Measurements from ENCODE around the gene FBXO41. TPM values are rescaled to one million over a fixed set of nuclear protein-coding genes. Genes with fewer than 3 reads are reported as not detected.
A peak's percentile ranks its signal among the peaks of the same experiment; 100 is the strongest.

The FBXO41 gene
- total and polyA plus RNA-seq, 2 donors (not counting 3 experiments of a cell fraction or from before 2014, with no cell fraction given) = 0.88 to 1.5 TPM

DNA sequence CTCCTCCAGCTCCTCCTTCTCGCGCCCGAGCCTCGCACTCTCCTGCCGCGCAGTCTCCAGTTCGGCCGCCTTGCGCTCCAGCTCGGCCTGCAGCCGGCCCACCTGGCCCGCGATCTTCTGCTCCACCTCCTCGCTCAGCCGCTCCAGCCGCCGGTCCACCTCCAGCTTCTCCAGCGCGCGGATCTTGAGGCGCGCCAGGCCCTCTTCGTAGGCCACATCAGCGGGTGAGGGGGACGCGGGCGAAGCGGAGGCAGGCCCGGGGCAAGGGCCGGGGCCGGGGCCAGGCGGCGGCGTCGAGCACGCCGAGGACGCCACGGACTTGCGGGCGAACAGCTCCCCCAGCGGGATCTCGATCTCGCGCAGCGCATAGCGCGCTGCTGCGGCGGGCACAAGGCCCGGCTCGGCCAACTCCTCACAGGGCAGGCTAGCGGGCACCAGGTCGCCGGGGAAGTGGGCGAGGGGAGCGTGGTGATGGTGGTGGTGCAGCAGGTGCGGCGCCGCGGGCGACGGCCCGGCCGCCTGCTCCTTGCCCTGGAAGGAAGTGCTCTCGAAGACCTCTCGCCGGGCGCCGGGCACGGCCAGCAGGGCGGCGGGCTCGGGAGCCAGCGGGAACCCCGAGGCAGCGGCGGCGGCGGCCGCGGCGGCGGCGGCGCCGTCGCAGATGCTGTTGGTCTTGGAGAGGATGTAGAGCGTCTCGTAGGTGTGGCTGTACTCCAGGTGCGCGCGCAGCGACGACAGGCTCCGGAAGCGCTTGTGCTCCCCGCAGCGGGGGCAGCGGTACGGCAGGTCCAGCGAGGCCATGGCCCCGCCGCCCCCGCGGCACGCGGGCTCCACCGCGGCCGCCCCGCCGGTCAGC is 15.2 kb downstream of the FBXO41 start:
- Histone ChIP-seq H3K4me1 (ENCODE audit: control insufficient read depth, extremely low read depth, insufficient read depth, low read length) (no peaks in the 10 kb centered on the region), H2AFZ (ENCODE audit: low read depth, low read length) (no peak overlapping the region), H3K4me3 (replicated peaks in 1 of 3; ENCODE audit: insufficient read depth in 1 of 3, low read depth in 1 of 3, low read length in 3 of 3) (no peak overlapping the region), H4K20me1 (replicated peaks; ENCODE audit: control insufficient read depth, extremely low read depth, insufficient read depth, low read length) (no peaks in the 10 kb centered on the region), H3K27me3 (ENCODE audit: control insufficient read depth in 2 of 2, insufficient read depth in 2 of 2, low read length in 2 of 2) (peaks cover 43 to 48% of the 10 kb centered on the region in 2 experiments), H3K27ac (ENCODE audit: insufficient read depth, low read depth, low read length) (no peak overlapping the region), H3K79me2 (ENCODE audit: control insufficient read depth, insufficient read depth, low read length) (no peaks in the 10 kb centered on the region), H3K9ac (replicated peaks; ENCODE audit: extremely low read depth, insufficient read depth, low read length) (no peak overlapping the region), H3K9me1 (replicated peaks; ENCODE audit: control insufficient read depth, extremely low read depth, insufficient read depth, low read length) (no peaks in the 10 kb centered on the region), H3K36me3 (ENCODE audit: control insufficient read depth in 2 of 2, extremely low read depth in 1 of 2, insufficient read depth in 2 of 2, low read length in 2 of 2) (no peaks in the 10 kb centered on the region), H3K4me2 (ENCODE audit: insufficient read depth, low read length) (no peak overlapping the region), H3K9me3 (replicated peaks; ENCODE audit: control insufficient read depth, insufficient read depth, low read length) (no peaks in the 10 kb centered on the region)
- CTCF ChIA-PET = interaction anchor here (0.8 to 1.8 kb wide), 5 partner anchors 10 to 23 kb away, joined by 3 to 6 read pairs (median 4); no protein-coding TSS in a partner anchor
- intact Hi-C loops (cut with micrococcal nuclease) (no loop called here), dilution Hi-C loops (cut with MboI; ENCODE audit: extremely low pct_ligation_motif_present, low sequenced_read_pairs) (no loop called here)
- DNase-seq (ENCODE audit: low read depth, low spot score) (peak; percentile 15), FAIRE-seq (no peak)
- no TSS peak for BruUV-seq (replicated peaks)
- POLR2A ChIA-PET = no interaction called here
- no peak for TF ChIP-seq MYC (IDR thresholded peaks at IDR 0.05; ENCODE audit: low read depth, low read length)
- TF ChIP-seq EZH2 (IDR thresholded peaks at IDR 0.05; ENCODE audit: borderline replicate concordance, low read depth, low read length, severe bottlenecking) = peak; percentile 97
- TF ChIP-seq, protein P1, sequence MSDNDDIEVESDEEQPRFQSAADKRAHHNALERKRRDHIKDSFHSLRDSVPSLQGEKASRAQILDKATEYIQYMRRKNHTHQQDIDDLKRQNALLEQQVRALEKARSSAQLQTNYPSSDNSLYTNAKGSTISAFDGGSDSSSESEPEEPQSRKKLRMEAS (IDR thresholded peaks at IDR 0.05; ENCODE audit: insufficient read depth, insufficient read length) = no peak
- TF ChIP-seq POLR2AphosphoS5 (IDR thresholded peaks at IDR 0.05; ENCODE audit: insufficient read depth, low read depth, low read length) = no peak
- no peak for TF ChIP-seq FOS (IDR thresholded peaks at IDR 0.05; ENCODE audit: borderline replicate concordance, insufficient read depth, low read length)
- TF ChIP-seq POLR2A (IDR thresholded peaks at IDR 0.05; ENCODE audit: low read depth, low read length) = no peak
- TF ChIP-seq GATA2 (IDR thresholded peaks at IDR 0.05; ENCODE audit: insufficient read depth, insufficient read length, low read depth, low read length) = no peak
- TF ChIP-seq, protein P2, sequence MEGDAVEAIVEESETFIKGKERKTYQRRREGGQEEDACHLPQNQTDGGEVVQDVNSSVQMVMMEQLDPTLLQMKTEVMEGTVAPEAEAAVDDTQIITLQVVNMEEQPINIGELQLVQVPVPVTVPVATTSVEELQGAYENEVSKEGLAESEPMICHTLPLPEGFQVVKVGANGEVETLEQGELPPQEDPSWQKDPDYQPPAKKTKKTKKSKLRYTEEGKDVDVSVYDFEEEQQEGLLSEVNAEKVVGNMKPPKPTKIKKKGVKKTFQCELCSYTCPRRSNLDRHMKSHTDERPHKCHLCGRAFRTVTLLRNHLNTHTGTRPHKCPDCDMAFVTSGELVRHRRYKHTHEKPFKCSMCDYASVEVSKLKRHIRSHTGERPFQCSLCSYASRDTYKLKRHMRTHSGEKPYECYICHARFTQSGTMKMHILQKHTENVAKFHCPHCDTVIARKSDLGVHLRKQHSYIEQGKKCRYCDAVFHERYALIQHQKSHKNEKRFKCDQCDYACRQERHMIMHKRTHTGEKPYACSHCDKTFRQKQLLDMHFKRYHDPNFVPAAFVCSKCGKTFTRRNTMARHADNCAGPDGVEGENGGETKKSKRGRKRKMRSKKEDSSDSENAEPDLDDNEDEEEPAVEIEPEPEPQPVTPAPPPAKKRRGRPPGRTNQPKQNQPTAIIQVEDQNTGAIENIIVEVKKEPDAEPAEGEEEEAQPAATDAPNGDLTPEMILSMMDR (IDR thresholded peaks at IDR 0.05; ENCODE audit: extremely low read depth in 1 of 2, insufficient read depth in 1 of 2, low read depth in 1 of 2, low read length in 2 of 2) = peak; percentile 10 to 32
- TF ChIP-seq JUN (IDR thresholded peaks at IDR 0.05; ENCODE audit: borderline replicate concordance, insufficient read depth, insufficient read length, low read depth) = no peak
